Cortex of kidney (tissue), 1 donor: ENCODE results near the gene EXT2.

ENCODE experiments used
- DNase-seq: peaks from one replicate; lab custom pipeline; 2025; lab: John Stamatoyannopoulos, UW

Gene EXT2

DNA sequence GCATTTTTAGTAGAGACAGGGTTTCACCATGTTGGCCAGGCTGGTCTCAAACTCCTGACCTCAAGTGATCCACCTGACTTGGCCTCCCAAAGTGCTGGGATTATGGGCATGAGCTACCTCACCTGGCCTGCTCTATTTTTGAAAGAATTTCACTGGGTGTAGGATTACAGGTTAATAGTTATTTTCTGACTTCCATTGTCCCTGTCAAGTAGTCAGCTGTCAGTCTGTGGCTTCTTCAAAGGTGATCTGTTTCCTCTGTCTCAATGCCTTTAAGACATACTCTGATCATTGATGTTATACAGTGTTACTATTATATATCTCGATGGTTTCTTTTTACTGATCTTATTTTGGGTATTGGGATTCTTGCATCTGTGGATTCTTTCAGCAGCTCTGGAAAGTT is 10.1 kb upstream of the EXT2 start:
- DNase-seq, result no peak

DNA sequence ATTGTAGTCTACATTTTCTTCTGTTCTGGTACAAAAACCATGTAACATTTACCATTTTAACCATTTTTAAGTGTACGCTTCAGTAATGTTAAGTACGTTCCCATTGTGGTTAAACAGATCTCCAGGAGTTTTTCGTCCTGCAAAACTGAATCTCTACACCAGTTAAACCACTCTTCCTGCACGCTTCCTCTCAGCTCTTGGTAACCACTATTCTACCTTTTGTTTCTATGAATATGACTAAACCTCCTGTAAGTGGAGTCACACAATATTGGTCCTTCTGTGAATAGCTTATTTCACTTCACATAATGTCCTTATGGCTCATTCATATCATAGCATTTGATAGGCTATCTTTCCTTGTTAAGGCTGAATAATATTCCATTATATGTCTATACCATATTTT is 7.1 kb upstream of the EXT2 start:
- no peak for DNase-seq

DNA sequence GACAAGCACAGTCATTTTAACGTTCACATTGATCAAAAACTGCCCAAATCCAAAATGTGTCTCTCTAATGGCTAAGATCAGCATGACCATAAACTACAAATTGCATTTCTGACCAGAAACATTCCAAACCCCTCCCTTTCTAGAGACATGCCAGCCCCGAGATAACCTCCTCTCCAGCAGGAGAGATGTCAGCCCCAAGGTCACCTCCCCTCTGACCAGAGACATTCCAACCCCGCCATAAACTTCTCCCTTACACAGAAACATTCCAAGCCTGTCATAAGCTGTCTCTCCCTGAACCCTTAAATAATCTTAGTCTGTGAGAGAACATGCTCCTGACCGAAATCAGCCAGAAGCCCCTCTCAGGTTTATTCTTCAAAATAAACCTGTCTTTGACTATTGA is 6.6 kb upstream of the EXT2 start:
- DNase-seq, result no peak

DNA sequence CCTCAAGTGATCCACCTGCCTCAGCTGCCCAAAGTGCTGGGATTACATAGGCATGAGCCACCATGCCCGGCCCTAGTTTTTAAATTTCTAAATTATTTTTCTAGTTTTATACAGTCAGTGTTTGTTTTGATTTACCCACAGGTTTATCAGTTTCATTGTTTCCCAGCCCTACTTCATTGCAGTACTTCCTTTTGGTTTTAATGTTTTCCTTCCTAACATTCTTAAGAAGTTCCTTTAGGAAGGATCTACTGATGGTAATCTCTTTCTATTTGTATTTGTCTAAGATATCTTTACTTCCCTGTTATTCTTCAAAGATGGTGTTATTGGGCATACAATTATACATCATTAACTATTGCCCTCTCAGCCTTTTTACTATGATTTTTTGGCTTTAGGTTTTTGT is 4.9 kb upstream of the EXT2 start:
- DNase-seq, result no peak

GRCh38 chr11:44094260-44094868 is 1.1 kb upstream of the EXT2 start:
- no peak for DNase-seq

DNA sequence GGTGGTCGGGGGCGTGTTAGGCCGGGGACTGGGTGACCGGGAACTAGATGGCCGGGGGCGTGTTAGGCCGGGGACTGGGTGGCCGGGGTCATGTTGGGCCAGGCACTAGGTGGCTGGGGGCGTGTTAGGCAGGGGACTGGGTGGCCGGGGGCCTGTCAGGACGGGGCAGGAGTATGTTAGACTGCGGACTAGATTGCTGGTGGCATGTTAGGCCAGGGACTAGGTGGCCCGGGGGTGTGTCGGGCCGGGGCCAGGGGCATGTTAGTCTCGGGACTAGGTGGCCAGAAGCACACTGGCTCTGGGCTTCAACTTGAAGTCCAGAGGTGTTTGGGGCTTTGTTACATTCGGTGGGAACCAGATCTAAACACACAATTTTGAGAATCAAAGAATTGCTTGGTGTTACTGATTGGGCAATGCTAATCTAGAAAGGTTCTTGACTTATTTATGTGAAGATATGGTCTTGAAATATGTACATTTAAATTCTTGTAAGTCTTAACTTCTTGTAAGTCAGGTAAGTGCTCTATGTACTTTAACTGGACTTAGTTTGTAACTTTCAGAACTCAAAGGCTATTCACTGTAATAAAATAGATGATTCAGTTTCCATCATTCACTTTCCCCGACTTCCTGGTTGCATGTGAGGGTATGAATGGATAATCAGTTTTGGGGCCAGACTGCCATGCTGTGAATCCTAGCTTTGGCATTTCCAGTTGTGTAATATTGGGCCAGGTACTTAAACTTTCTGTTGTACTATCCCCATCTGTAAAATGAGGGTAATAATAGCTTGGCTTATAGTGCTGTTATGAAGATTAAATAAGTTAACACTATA is 1.1 kb downstream of the EXT2 start:
- no peak for DNase-seq

DNA sequence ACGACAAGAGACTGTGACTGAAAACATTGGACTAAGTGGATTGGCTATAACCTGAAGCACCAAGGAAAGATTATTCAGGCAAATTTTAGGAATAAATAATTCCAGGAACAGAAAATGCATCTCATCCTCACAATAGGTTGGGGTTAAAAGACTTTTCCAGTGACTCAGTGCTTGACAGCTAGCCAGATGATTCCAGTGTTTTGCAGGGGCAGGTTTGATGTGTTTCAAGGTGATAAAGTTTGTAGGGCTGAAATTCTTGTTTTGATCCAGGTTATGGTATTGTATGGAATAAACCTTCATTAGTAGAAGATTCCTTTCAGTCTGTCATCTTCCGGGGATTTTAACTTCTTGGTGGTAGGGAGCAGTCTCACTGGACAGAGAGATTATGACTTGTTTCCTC is 2.3 kb downstream of the EXT2 start:
- DNase-seq, result no peak

- DNase-seq, result no peak
These were observed 5.6 kb downstream of the EXT2 start for GRCh38 chr11:44101098-44101497.

- no peak for DNase-seq
These were observed 9.2 kb downstream of the EXT2 start for GRCh38 chr11:44104481-44105294.

DNA sequence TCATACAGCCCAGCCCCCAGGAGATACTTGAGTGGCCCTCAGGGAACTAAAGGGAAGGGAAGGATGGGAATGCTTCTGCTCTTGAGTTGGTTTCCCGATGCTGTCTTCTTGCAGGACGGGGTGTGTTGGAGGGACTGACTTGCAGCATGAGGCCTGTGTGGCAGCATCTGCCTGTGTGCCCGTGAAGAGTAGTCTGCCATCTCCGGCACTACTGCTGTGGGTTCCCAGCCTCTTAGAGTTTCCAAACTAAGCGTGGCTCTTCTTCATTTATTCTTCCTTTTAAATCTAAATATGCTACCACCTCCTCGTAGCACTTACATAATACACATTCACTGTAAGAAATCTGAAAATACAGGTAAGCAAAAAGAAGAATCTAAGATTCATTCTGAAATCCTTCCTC is 12.8 kb downstream of the EXT2 start:
- DNase-seq, result no peak

DNA sequence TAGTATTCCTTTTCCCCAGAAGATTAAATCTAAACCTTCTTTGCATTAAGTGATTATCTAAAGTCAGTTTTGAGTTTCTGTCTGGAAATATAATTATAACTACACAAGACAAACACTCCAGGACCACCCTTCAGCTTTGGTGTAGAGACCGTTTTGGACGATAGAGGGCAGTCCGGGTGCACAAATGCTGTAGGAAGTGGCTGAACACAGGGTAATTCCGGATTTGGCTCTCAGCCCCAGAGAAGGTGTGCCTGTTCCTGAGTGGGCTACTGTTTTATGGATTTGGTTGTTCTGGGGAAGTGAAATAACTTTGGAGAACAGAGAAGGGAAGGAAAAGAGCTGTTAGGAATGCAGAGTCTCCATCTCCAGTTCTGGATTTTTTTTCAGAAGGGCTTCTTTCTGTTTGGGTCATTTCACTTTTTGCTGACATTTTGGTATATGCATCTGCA is 14.8 kb downstream of the EXT2 start:
- no peak for DNase-seq

- DNase-seq, result no peak
These were observed 16.8 kb downstream of the EXT2 start for GRCh38 chr11:44112091-44112821.

DNA sequence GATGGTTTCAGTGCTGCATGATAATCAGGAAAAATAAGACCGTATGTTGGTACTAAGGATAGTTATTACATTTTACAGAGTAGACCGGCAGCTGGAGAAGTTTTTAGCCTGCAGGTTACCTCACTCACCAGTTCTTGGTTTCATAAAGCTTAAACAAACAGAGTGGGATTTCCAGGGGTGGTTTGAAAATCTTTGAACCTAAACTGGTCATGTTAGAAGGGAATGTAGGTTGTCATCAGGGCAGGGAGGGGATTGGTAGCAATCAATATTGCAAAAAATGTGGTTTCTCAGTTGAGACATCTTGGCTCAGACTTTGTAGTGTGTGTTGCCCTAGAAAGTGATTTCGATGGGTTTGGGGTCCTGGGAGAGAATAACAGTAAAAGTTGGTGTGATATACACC is 17.5 kb downstream of the EXT2 start:
- no peak for DNase-seq

DNA sequence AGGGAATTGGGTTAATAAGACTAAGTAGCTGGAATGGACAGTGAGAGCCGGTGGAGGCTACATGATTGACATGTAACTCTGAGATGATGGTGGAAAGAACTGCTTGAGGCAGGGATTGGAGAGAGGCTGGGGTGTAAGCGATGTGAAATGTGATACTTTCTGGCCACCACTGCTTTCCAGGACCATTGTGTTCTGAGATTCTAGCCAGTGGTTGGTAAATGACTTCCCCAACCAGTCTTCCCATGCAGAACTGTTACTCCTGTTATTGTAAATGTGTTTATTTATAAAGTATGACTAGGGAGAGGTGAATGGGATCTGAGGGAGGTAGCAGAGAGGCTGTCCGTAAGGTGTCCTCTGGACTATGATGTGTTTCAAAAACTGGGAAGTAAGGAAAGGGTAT is 18.1 kb downstream of the EXT2 start:
- DNase-seq, result no peak

DNA sequence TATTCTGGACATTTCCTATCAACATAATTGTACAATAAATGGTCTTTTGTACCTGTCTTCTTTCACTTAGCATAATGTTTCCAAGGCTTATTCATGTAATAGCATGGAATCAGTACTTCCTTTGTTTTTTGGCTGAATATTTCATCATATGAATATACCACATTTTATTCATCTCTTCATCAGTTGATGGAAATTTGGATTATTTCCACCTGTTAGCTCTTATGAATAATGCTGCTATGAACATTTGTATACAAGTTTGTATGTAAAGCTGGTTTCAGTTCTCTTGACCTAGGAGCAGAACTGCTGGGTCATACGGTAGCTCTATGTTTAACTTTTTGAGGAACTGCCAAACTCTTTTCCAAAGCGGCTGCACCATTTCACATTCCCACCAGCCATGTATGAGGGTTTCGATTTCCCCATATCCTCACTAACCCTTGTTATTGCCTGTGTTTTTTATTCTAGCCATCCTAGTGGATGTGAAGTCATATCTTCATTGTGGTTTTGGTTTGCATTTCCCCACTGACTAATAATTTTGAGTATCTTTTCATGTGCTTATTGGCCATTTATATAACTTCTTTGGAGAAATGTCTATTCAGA is 20.9 kb downstream of the EXT2 start:
- DNase-seq, result no peak

GRCh38 chr11:44120169-44120568 is 24.7 kb downstream of the EXT2 start:
- DNase-seq, result no peak

DNA sequence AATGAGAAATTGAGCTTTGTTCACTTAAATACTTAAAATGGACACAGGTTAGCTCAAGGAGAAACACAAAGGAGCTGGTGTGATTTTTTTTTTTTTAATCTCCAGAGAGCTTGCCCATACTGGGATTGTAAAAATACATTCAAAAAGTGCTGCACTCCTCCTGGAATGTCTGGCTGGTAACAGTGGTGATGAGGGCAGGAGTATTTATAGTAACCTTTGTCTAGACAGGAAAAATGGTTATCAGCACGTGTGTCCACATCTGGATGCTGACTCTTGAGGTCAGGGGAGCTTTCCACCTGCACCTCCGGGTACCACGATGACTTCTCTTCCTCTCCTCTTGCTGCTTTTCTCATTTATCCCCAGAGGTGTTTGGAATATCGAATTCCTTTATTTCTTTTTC is 30.1 kb downstream of the EXT2 start:
- no peak for DNase-seq

DNA sequence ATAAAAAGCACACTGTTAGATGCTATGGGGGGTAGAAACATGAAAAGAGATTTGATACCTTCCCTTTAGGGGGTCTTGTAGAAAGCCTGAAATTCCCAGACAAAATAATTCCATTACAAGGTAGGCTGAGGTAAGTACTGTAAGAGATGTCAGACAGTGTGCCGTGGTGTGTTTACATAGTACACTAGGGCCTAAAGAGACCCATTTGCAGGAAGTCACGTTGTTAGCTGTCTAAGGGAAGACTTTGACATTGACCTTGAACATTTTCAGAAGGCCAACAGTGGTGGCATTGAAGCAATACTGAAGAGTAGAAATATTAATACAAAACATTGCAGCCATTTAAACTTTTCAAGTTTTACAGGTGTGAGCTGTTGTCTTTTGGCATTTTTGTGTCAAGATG is 30.8 kb downstream of the EXT2 start:
- no peak for DNase-seq

GRCh38 chr11:44127130-44127529 is 31.7 kb downstream of the EXT2 start:
- no peak for DNase-seq

- no peak for DNase-seq
These were observed 33.3 kb downstream of the EXT2 start for GRCh38 chr11:44128729-44129128.

DNA sequence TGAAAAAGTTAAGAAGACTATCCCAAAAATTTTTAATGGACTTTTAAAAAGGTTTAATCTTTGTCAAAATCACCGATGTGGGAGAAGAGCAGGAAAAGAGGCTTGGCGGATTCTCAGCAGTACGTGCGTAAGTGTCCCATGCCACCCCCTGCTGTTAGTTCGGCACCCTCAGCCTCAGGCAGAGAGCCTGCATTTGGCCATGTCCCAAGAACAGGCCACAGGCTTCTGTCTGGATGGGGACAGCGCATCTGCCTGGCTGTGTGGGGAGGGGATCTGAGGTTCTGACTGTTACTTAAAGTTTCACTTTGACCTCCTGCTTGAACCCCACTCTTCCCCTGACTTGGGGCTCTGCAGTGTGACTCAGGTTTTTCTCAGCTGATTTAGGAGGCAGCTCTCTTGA is 35.3 kb downstream of the EXT2 start:
- DNase-seq, result no peak
